ENCODE results near the gene AHCY.
"Not testable (repeated sequence)": the region's sequence is repeated elsewhere in the genome, so short reads cannot be mapped to it uniquely, and the experiment has no call there.

The AHCY gene

GRCh38 chr20:34252431-34253086 is 50.6 kb downstream of the AHCY start:
- DNase-seq: not testable (repeated sequence)

DNA sequence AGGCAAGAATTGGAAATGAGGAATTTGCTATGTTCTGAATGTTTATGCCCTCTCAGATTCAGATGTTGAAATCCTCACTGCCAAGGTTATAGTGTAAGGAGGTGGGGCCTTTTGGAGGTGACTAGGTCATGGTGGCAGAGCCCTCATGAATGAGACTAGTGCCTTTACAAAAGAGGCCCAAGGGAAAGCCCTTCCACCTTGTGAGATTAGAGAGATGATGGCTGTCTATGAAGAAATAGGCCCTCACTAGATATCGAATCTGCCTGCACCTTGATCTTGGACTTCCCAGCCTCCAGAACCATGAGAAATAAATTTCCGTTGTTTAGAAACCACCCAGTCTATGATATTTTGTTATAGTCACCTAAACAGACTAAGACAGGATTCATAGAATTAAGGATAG is 51.5 kb downstream of the AHCY start:
- no peak for DNase-seq

- no peak for DNase-seq
Measured at GRCh38 chr20:34250005-34250404, 53.1 kb downstream of the AHCY start.

- DNase-seq: no peak
Measured at GRCh38 chr20:34249291-34249690, 53.9 kb downstream of the AHCY start.

GRCh38 chr20:34246126-34246626 is 57.0 kb downstream of the AHCY start:
- DNase-seq: no peak

DNA sequence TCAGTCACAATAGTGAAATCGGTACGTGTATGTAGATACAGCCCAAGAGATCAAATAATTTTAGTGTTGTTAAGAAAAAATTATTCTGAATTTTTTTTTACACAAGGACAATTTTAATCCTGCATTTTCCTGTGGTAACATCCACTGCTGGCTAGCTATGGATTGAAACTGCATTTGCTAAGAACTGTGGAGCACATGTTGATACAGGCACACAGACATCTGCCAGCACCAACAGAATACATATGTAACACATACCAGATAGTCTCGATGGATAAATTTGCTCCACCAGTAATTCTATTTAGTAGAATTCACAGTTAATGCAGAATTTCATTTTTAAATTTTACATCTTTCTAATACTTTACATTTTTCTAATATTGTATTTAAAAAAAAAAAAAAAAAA is 59.8 kb downstream of the AHCY start:
- no peak for DNase-seq

DNA sequence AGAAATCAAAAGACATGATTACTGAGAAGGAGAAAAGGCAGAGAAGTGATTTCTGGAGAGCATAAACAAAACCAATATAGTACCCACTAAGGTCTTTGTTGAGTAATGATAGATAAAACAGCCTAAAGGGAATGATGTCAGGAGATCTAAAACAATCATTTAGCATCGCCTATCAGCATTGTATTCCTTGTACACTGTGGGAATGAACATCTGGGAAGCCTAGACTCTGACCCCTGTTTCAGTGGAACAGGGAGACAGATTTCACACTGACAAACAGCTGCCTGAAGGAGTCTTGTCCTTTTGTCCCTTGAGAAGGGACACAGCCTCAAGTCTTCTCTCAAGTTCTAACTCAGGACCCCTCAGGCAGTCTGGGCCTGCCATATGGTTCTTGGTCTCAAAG is 60.3 kb downstream of the AHCY start:
- DNase-seq: no peak

DNA sequence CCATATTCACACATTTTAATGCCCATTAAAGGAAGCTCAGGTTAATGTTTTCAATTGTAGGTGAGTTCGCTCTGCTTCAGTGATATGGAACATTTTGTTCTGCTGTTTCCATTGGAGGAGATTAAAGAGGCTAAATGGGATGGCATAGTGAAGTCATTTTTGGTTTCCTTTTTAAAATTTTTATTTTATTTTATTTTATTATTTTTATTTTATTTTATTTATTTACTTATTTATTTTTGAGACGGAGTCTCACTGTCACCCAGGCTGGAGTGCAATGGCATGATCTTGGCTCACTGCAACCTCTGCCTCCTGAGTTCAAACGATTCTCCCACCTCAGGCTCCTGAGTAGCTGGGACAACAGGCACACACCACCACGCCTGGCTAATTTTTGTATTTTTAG is 61.1 kb downstream of the AHCY start:
- DNase-seq: not testable (repeated sequence)

DNA sequence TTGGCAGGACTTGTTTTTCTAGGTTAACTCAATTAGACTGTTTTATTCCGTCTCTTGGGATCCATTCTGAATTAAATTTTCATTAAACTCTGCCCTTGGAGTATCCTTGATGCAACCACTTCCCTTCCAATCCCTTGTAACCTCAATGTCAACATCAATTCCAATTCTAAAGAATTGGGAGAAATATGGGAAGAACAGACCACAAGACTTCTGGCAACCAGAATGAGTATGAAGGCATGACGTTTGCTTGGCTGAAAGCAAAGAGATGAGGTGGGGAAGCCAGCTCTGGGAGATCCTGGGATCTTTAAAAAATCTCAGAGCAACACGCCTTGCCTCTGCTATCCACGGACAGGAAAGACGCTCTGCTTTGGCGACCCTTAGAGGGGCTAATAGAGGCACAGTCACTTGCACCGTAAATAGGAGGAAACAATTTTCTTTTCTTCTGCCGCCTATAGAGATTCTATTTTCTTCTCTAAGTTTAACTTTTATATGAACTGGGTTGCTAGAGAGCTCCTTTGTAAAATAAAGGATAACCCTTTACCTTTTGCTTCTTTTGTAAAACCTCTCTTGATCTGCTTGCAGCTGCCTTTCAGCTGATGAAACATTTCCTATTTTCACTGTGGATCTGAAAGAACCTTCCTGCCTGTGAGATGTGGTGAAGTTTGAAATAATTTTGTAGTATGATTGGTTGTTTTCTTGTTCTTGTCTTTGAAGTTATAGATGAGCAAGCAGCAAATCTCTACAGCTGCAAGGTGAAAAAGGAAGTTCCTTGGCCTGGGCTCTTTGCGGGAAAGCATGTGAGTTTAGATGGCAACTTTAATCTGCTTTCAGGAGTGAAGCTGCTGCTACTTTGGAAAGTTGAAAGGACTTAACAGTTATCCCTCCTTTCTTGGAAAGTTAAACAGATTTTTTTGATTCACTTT is 62.2 kb downstream of the AHCY start, which contains the start of gene ASIP:
TSS of gene ASIP (plus strand) at position 731 of the 923 bp plus-strand sequence. CDS start 18,952 bp downstream, outside the sequence.
- no peak for DNase-seq

GRCh38 chr20:34240121-34240520 is 63.0 kb downstream of the AHCY start:
- no peak for DNase-seq

GRCh38 chr20:34237942-34238341 is 65.2 kb downstream of the AHCY start:
- no peak for DNase-seq

DNA sequence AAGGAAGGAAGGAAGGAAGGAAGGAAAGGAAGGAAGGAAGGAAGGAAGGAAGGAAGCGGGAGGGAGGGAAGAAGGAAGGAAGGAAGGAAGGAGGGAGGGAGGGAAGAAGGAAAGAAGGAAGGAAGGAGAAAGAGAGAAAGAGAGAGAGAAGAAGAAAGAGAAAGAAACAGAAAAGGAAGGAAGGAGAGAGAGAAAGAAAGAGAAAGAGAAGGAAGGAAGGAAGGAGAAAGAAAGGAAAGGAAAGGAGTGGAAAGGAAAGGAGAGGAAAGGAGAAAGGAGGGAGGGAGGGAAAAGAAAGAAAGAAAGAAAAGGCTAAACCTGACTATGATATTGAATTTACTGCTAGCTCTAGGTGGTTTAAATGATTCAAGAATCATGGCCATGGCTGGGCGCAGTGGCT is 67.3 kb downstream of the AHCY start:
- no peak for DNase-seq

DNA sequence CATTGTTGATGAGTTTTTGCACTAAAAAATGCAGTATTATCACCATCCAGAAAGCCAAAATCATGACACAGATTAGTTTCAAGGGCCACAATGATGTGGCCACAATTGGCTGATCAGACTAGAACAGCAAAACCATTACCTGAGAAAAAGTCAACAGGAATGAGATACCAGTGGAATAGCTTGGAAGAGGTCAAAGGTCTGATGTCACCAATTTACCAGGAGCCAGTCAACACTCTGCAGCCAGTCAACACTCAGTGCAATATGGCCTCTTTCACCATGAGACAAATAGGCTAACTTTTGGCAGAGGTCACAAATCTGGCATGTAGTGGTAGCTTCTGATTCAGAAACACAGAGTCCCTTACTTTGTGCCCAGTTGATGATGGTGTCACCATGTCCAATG is 69.5 kb downstream of the AHCY start:
- DNase-seq: no peak

- DNase-seq: no peak
Measured at GRCh38 chr20:34232494-34233087, 70.6 kb downstream of the AHCY start.

GRCh38 chr20:34231634-34232033 is 71.5 kb downstream of the AHCY start:
- no peak for DNase-seq
